HG03280 (cell line): ENCODE data around the gene TMEM176B.
"Not testable (repeated sequence)": the region's sequence is repeated elsewhere in the genome, so short reads cannot be mapped to it uniquely, and the experiment has no call there.

ENCODE experiments used
- ATAC-seq: cut with Tn5 transposase; IDR thresholded peaks from one replicate; pipeline ENCODE4 v1.9.1; 2021; ENCODE audit warnings: mild to moderate bottlenecking, moderate library complexity; ENCODE audit not compliant: unreplicated experiment

The TMEM176B gene

DNA sequence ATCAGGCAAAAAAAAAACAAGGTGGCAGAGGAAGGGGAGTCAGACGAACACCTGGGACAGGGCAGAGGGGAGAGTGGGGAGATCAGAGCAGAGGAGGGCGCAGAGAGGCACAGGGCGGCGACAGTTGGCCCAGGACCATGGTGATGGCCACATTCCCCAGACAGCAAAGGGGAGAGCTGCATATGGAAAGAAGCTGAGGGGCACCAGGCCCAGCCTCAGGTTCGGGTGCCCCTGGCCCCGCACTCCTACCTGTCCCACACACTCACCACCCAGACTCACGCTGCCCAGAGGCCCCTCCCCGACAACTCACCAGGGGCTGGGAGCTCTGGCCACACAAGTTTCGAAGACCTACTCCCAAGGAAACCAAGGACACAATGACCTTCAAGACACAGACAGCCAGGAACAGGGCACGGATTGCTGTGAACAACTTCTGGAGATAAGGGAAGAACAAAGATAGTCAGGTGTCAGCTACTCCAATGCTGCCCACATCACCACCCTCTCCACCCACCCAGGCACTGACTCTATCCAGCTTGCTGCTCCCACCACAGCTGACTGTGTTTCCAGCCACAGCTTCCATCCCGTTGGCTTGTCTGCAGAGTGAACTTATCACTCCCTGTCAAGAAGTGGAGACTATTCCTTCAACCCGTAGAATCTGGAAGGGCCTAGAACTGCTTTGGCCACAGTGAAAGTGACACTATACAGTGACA is 8.3 kb downstream of the TMEM176B start:
- no peak for ATAC-seq

DNA sequence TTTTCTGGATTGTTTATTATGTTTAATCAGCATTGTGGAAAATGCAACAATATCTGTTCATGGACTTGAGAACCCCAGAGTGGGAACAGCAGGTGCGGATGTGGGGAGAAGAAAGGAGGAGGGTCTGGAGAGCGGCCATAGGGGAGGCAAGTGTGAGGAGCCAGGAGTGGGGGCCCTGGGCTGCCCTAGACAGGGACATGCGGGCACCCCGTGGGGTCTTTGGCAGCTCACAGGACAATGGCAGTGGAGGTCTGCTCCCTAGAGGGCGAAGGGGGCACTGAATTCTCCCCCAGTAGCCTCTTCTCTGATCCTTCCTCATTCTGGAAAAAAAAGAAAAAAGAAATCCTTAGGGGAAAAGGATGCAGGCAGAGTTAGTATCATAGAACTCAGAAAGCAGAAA is 8.9 kb downstream of the TMEM176B start:
- no peak for ATAC-seq

GRCh38 chr7:150790416-150791075 is 9.6 kb downstream of the TMEM176B start:
- ATAC-seq, result no peak

- no peak for ATAC-seq
Measured at GRCh38 chr7:150788474-150789269, 11.5 kb downstream of the TMEM176B start.

GRCh38 chr7:150787321-150788281 is 12.6 kb downstream of the TMEM176B start:
- peak; percentile 46 for ATAC-seq

- no peak for ATAC-seq
Measured at GRCh38 chr7:150784954-150785353, 15.2 kb downstream of the TMEM176B start.

- ATAC-seq, result no peak
Measured at GRCh38 chr7:150784120-150784736, 15.9 kb downstream of the TMEM176B start.

- no peak for ATAC-seq
Measured at GRCh38 chr7:150781961-150782360, 18.2 kb downstream of the TMEM176B start.

DNA sequence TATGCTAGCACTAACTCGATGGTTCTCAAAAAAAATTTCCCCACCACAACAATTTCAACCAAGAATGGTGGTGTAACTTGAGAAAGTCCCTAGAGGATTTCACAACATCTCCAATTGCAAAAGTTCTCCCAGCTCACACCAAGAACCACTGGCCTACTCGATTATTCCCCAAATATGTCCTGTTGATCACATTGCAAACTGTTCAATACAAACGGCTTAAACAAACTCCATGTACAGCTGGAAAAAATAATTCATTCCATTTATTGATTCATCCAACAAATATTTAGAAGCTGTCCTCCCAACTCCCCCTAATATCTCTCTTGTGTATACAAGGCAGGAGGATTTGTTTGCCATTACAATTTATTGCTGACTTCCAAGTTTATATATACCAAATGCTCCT is 19.1 kb downstream of the TMEM176B start:
- no peak for ATAC-seq

GRCh38 chr7:150780292-150780691 is 19.9 kb downstream of the TMEM176B start:
- no peak for ATAC-seq

DNA sequence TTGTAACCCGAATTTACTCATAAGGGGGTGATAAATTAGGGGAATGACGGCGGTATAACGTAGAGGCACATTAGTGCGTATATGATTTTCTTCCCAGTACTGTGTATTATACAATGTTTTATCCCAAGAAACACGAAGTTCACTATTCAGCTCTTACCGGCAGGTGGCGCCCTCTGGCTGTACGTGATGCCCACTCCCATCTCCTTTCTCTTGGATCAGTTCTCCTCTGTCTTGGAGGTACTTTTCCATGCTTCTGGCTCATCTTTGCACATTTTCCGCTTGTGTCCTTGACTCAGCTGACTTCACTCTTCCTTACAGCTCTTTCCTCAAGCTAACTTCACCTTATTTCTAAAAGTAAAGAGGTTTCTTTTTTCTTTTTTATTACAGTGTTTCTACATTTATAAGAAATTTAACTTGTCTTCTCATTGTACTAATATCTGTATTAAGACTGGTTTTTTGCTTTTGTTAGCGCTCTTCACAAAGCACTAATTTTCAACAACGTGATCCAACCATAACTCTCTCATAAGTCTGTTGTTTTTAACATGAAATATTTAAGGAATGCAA is 21.3 kb downstream of the TMEM176B start:
- no peak for ATAC-seq

DNA sequence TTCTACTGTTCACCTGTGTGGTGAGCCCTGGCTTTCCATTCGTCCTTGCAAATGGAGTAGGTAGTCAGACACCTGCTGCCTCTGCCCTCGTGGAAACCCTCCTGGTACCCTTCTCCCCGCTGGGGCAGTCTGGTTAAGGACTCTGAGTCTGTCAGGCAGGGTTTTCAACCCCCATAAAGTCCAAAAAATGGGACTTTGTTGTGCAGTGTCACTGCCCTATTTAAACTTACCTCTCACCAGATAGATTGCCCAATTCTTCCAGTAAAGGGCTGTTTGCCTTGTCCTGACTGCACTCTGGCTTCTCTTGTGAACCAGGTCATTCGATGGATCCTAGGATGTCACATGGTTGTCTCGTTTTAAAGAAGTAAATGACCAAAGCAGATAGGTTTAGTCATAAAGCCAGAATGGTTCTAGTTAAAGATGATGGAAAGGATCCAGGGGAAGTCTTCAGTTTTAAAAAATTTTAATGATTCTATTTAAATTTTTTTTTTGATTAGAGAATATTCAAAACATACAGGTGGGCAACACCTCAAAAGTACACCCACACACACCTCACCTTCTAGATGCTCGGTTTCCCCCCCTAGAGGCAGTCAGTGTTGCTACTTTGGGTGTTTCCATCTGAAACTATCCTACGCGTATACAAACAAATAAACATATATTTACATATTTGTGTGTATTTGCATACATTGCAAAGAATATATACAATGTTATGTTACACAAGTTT is 22.0 kb downstream of the TMEM176B start:
- ATAC-seq, result no peak

DNA sequence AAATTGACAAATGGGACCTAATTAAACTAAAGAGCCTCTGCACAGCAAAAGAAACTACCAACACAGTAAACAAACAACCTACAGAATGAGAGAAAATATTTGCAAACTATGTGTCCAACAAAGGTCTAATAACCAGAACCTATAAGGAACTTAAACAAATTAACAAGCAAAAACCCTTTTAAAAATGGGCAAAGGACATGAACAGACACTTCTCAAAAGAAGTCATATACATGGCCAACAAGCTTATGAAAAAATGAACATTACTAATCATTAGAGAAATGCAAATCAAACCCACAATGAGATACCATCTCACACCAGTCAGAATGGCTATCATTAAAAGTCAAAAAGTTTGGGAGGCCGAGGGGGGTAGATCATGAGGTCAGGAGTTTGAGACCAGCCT is 26.0 kb downstream of the TMEM176B start:
- ATAC-seq, result not testable (repeated sequence)

GRCh38 chr7:150769768-150770167 is 30.4 kb downstream of the TMEM176B start:
- ATAC-seq, result no peak

DNA sequence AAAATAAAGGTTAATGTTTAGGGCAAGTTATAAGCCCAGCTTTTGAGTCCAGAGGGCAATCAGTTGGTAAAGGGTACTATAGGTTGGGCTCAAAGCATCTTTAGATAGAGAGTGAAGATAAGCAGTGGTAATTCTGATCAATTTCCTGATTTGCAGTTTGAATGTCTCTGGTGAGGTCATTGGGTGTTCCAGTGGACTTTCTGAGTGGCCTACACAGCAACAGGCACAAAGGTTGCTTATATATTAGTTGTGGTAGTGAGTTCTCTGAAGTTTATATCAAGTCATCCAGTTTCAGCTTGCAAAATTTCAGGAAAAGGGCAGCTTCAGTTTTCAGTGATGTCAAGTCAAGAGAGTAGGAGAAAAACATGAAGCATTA is 33.8 kb downstream of the TMEM176B start:
- ATAC-seq, result no peak

- no peak for ATAC-seq
Measured at GRCh38 chr7:150759479-150759878, 40.7 kb downstream of the TMEM176B start.

DNA sequence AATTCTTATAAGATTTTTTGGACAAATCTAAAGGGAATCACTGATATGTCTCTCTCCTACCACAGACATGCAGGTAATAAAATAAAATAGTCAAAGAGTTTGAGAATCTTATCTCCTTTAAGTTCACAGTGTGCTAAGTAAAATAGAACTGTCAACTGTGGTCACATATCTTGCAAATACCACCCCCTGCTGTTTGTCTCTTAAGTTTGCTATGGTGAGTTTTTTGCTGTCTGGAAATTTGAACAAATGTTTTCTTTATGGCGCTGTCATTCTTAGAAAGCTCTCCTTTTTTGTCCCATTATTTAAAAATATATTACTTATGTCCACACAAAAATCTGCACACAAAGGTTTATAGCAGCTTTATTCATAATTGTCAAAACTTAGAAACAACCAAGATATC is 43.3 kb downstream of the TMEM176B start:
- ATAC-seq, result no peak

- ATAC-seq, result no peak
Measured at GRCh38 chr7:150756166-150756565, 44.0 kb downstream of the TMEM176B start.

DNA sequence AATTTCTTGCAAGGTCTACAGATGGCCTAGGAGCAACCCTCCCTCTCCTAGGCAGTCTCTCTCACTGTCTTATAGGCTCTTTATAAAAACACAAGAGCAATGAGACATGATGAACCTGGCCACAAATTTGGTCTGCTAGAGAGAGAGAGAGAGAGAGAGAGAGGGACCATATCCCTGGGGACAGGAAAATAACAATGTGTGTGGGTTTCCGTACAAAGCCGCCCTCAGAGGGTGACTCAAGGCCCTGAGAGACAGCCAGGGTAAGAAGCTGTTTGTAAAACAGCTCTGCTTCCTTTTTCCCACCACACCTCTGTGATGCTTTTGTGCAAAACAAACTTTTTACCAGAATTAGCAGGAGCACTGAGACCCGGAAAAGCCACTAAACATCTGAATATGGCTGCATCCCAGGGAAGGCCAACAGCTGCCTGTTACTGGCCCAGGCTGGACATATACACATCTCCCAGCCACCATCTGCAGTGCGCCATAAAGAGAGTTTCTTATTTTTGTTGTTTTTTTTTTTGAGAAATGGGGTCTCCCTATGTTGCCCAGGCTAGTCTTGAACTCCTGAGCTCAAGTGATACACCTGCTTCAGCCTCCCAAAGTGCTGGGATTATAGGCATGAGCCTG is 44.6 kb downstream of the TMEM176B start:
- ATAC-seq, result no peak
